GM12878 (cell line): ENCODE data around the gene IRF9. TPM values are rescaled to one million over a fixed set of nuclear protein-coding genes. Genes with fewer than 3 reads are reported as not detected.
A peak's percentile ranks its signal among the peaks of the same experiment; 100 is the strongest.

Experiments used
- ATAC-seq: fragments of 200-7000 bp; cut with Tn5 transposase; 3 replicates; pipeline ENCODE4 v1.9.1; 2020; ENCODE audit warnings: mild to moderate bottlenecking, moderate library complexity
- BruUV-seq: library from RNA; stranded (reverse); fragments of 400-500 nt; replicated peaks from 2 replicates; lab custom pipeline; 2021; lab: Mats Ljungman, UMichigan
- CTCF ChIA-PET: fragments of 300-600 bp; sonication (Branson Sonifier 250); formaldehyde crosslinking; extraction: SDS; loops from one replicate; lab custom pipeline; 2021; ENCODE audit warnings: inconsistent platforms; lab: Yijun Ruan, JAX
- POLR2A ChIA-PET: fragments of 350-600 bp; formaldehyde crosslinking; extraction: SDS; loops from one replicate; lab custom pipeline; 2021; ENCODE audit warnings: inconsistent platforms; lab: Charles Lee
- RAD21 ChIA-PET: fragments of 300-600 bp; sonication (Branson Sonifier 250); formaldehyde crosslinking; loops from one replicate; lab custom pipeline; 2023; ENCODE audit warnings: antibody characterized with exemption; ENCODE audit not compliant: unreplicated experiment; lab: Charles Lee
- SMC1A ChIA-PET: fragments of 300-600 bp; sonication (Branson Sonifier 250); formaldehyde crosslinking; loops from one replicate; lab custom pipeline; 2023; ENCODE audit not compliant: unreplicated experiment, uncharacterized antibody; lab: Charles Lee
- DNase-seq: peaks from one replicate; pipeline ENCODE4 v3.0.0-alpha.2; 2011; ENCODE audit warnings: low read depth, low spot score
- FAIRE-seq: peaks from 3 replicates; lab custom pipeline; 2011; peaks lifted over from hg19 to GRCh38; lab: Jason Lieb, UNC
- H2AFZ ChIP-seq: 2 replicates; pipeline ENCODE4 v1.6.0; 2011; ENCODE audit warnings: low read depth, low read length, control low read depth; ENCODE audit not compliant: control insufficient read depth
- H3K27ac ChIP-seq: 2 replicates; pipeline ENCODE4 v1.5.1; 2011; ENCODE audit warnings: control low read depth; ENCODE audit not compliant: control insufficient read depth, insufficient read depth
- H3K27me3 ChIP-seq, 2 experiments: replicated peaks in 1 of 2; 2 replicates each; pipeline versions ENCODE4 v1.6.0 to v1.6.1; 2011; ENCODE audit warnings: low read length in 1 of 2; ENCODE audit not compliant: control insufficient read depth in 2 of 2, insufficient read depth in 2 of 2
- H3K36me3 ChIP-seq, 2 experiments: 2 replicates each; pipeline ENCODE4 v1.5.1; 2011; ENCODE audit warnings: low read length in 1 of 2; ENCODE audit not compliant: control insufficient read depth in 2 of 2, insufficient read depth in 2 of 2
- H3K4me1 ChIP-seq: 2 replicates; pipeline ENCODE4 v1.6.1; 2011; ENCODE audit warnings: mild to moderate bottlenecking, low read length, moderate library complexity, mixed read lengths; ENCODE audit not compliant: control insufficient read depth, insufficient read depth
- H3K4me2 ChIP-seq: 2 replicates; pipeline ENCODE4 v1.6.0; 2011; ENCODE audit warnings: control low read depth; ENCODE audit not compliant: control insufficient read depth, insufficient read depth
- H3K4me3 ChIP-seq: fragments of 200-600 bp; sonication (generic); 2 replicates; pipeline ENCODE4 v1.5.1; 2016
- H3K79me2 ChIP-seq: 2 replicates; pipeline ENCODE4 v1.6.0; 2011; ENCODE audit warnings: low read length; ENCODE audit not compliant: control insufficient read depth, insufficient read depth
- H3K9ac ChIP-seq: 2 replicates; pipeline ENCODE4 v1.8.0; 2011; ENCODE audit warnings: low read length, control low read depth, mixed read lengths; ENCODE audit not compliant: control insufficient read depth, insufficient read depth
- H3K9me3 ChIP-seq: replicated peaks from 3 replicates; pipeline ENCODE4 v1.5.1; 2011; ENCODE audit warnings: mild to moderate bottlenecking, low read length; ENCODE audit not compliant: control insufficient read depth, insufficient read depth
- H4K20me1 ChIP-seq: 2 replicates; pipeline ENCODE4 v1.6.0; 2011; ENCODE audit not compliant: control insufficient read depth, insufficient read depth
- CEBPZ ChIP-seq: fragments of 150-350 bp; IDR thresholded peaks from 2 replicates; pipeline ENCODE4 v1.6.1; 2016; ENCODE audit warnings: low read depth, low read length
- HDAC6 ChIP-seq: fragments of 200-600 bp; sonication (generic); IDR thresholded peaks from one replicate; pipeline ENCODE4 v1.8.0; 2017; ENCODE audit warnings: antibody characterized with exemption; ENCODE audit not compliant: unreplicated experiment
- PAX8 ChIP-seq: fragments of 450-650 bp; IDR thresholded peaks from 2 replicates; pipeline ENCODE4 v1.6.1; 2017; ENCODE audit warnings: mild to moderate bottlenecking, moderate library complexity
- PML ChIP-seq: IDR thresholded peaks from 2 replicates; pipeline ENCODE4 v1.6.1; 2012; ENCODE audit warnings: low read length, inconsistent platforms
- POLR2A ChIP-seq: IDR thresholded peaks from 2 replicates; pipeline ENCODE4 v1.6.1; 2011; ENCODE audit warnings: low read depth, mild to moderate bottlenecking, low read length
- POLR2AphosphoS5 ChIP-seq: IDR thresholded peaks from 2 replicates; pipeline ENCODE4 v1.6.1; 2011; ENCODE audit warnings: mild to moderate bottlenecking, low read length, inconsistent platforms
- ZNF24 ChIP-seq: fragments of 450-650 bp; IDR thresholded peaks from 2 replicates; pipeline ENCODE4 v1.6.1; 2017; ENCODE audit warnings: antibody characterized with exemption, mild to moderate bottlenecking
- WGBS: methylation state at CpG from one replicate; pipeline ENCODE4 v1.1.6; 2016; ENCODE audit warnings: low lambda C conversion rate; ENCODE audit not compliant: insufficient replicate concordance, insufficient coverage; ENCODE audit errors: missing lambda C conversion rate; 5-methylcytosine and 5-hydroxymethylcytosine counted together
- in situ Hi-C: fragments of 300-500 bp; cut with MboI; formaldehyde crosslinking; loops from 9 replicates; pipeline ENCODE4 v1.14.3; 2018; ENCODE audit warnings: mixed read lengths
- intact Hi-C: fragments of 100-400 bp; cut with micrococcal nuclease; formaldehyde crosslinking; loops from one replicate; pipeline ENCODE4 v1.14.2; 2022; ENCODE audit not compliant: unreplicated experiment
- polyA plus RNA-seq, 11 experiments: library from polyadenylated mRNA; depleted of rRNA in 4 of 11; unstranded in 6 of 11; stranded (reverse) in 5 of 11; fragments of >200 nt; fragmentation: Nextera tagmentation in 4 of 11; fragmentation: Illumina TruSeq in 1 of 11; extraction: Ambion mirVana in 4 of 11; extraction: Trizol in 1 of 11; gene quantifications; 1 replicate in 1 of 11; 2 replicates in 10 of 11; pipeline versions ENCODE4 v1.2.1 to v1.2.3, GENCODE V29; 2011 to 2016; ENCODE audit warnings: inconsistent platforms in 2 of 11, missing spikeins in 2 of 11, low read depth in 1 of 11
- total RNA-seq, 4 experiments: library from RNA; depleted of rRNA in 3 of 4; stranded (reverse); fragments of >200 nt in 3 of 4; fragmentation: Illumina TruSeq in 1 of 4; extraction: Trizol in 1 of 4; gene quantifications; 2 replicates each; pipeline versions ENCODE4 v1.2.1 to v1.2.3, GENCODE V29; 2013 to 2021
- TF ChIP-seq, protein P1 (sequence below): IDR thresholded peaks from 2 replicates; pipeline ENCODE4 v1.6.1; 2012; ENCODE audit warnings: low read length, inconsistent platforms

Gene IRF9
- total and polyA plus RNA-seq, 10 of the 15 experiments (the other 5 are each of a cell fraction or from before 2014, with no cell fraction given) = 47.6 to 234 (median 148) TPM

GRCh38 chr14:24151404-24152080, 9.5 kb upstream of the IRF9 start:
- no TSS peak for BruUV-seq
- WGBS = 98% methylated on average over 16 of the region's 16 CpGs

DNA sequence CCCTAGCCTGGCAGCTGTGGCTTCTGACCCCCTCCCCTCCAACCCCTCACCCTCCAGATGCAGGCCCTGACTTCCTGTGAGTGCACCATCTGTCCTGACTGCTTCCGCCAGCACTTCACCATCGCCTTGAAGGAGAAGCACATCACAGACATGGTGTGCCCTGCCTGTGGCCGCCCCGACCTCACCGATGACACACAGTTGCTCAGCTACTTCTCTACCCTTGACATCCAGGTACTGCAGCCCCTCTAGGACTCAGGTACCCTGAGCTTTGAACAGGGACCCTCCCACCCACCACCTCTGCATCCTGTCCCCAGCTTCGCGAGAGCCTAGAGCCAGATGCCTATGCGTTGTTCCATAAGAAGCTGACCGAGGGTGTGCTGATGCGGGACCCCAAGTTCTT, 6.0 kb upstream of the IRF9 start:
- CTCF ChIA-PET = interaction anchor here (0.7 to 1.4 kb wide), 2 partner anchors 82 to 153 kb away, joined by 3 read pairs; partner anchors contain the start of gene CIDEB
- in situ Hi-C loops = no loop called here
- no peak for FAIRE-seq
- SMC1A ChIA-PET = interaction anchor here (1.4 kb wide), 1 partner anchor 40 kb away, joined by 7 read pairs; the partner anchor contains the start of genes DCAF11 and NRL
- ATAC-seq = no peak
- Histone ChIP-seq H3K36me3 (peaks cover 35% of the 10 kb centered on the region in 2 experiments), H3K27me3 (no peaks in the 10 kb centered on the region), H3K79me2 (peaks cover 2% of the 10 kb centered on the region), H2AFZ (no peak overlapping the region), H3K27ac (no peak overlapping the region), H4K20me1 (no peaks in the 10 kb centered on the region), H3K4me3 (no peak overlapping the region), H3K4me1 (peaks cover 2% of the 10 kb centered on the region; the same call in 1 of the 2 replicates), H3K9ac (no peak overlapping the region), H3K9me3 (no peaks in the 10 kb centered on the region; the same call in 2 of the 3 replicates), H3K4me2 (no peak overlapping the region)
- no peak for DNase-seq
- 97% methylated on average over 10 of the region's 10 CpGs for WGBS
- intact Hi-C loops = no loop called here
- TF ChIP-seq HDAC6 (no peak), ZNF24 (no peak), CEBPZ (no peak), POLR2A (0 out of 2 replicates have a peak, but pooled peaks have one; percentile 34)
- TF ChIP-seq, protein P1, sequence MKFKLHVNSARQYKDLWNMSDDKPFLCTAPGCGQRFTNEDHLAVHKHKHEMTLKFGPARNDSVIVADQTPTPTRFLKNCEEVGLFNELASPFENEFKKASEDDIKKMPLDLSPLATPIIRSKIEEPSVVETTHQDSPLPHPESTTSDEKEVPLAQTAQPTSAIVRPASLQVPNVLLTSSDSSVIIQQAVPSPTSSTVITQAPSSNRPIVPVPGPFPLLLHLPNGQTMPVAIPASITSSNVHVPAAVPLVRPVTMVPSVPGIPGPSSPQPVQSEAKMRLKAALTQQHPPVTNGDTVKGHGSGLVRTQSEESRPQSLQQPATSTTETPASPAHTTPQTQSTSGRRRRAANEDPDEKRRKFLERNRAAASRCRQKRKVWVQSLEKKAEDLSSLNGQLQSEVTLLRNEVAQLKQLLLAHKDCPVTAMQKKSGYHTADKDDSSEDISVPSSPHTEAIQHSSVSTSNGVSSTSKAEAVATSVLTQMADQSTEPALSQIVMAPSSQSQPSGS = no peak
- POLR2A ChIA-PET = interaction anchor here (1.0 to 1.3 kb wide), 2 partner anchors 9 to 16 kb away, joined by 3 to 6 read pairs; partner anchors contain the start of genes PSME2 and RNF31
- RAD21 ChIA-PET = interaction anchor here (1.8 kb wide), 1 partner anchor 19 kb away, joined by 4 read pairs; the partner anchor contains the start of gene PSME1
- no TSS peak for BruUV-seq

More at GRCh38 chr14:24151404-24152080, 9.5 kb upstream of the IRF9 start:
- TF ChIP-seq PML (no peak), POLR2AphosphoS5 (no peak), PAX8 (no peak)
- TF ChIP-seq, all 136 proteins: peak for 0
- SMC1A ChIA-PET = interaction anchor here (3.6 kb wide), 1 partner anchor 10 kb away, joined by 22 read pairs; the partner anchor contains the start of gene IRF9
- no peaks in the 10 kb centered on the region for H3K4me1 ChIP-seq
- intact Hi-C loops (no loop called here), in situ Hi-C loops (no loop called here)
- CTCF ChIA-PET = interaction anchor here (2.2 to 8.2 kb wide), 2 partner anchors 9 to 43 kb away, joined by 6 to 63 read pairs; partner anchors contain the start of gene IRF9
- DNase-seq = no peak
- RAD21 ChIA-PET = no interaction called here
- H4K20me1 ChIP-seq = no peaks in the 10 kb centered on the region
- H3K9ac ChIP-seq = no peak overlapping the region
- H3K4me3 ChIP-seq = no peak overlapping the region
- H3K79me2 ChIP-seq = peaks cover 29% of the 10 kb centered on the region
- H3K27me3 ChIP-seq = no peaks in the 10 kb centered on the region
- H3K36me3 ChIP-seq = peaks cover 27 to 31% of the 10 kb centered on the region in 2 experiments
- no peak overlapping the region for H3K27ac ChIP-seq
- no peaks in the 10 kb centered on the region; the same call in 2 of the 3 replicates for H3K9me3 ChIP-seq
- ATAC-seq = no peak
- no peak overlapping the region for H2AFZ ChIP-seq
- POLR2A ChIA-PET = interaction anchor here (2.0 to 2.6 kb wide), 2 partner anchors 9 to 37 kb away, joined by 9 to 21 read pairs; partner anchors contain the start of genes DCAF11, IRF9 and NRL
- H3K4me2 ChIP-seq = no peak overlapping the region
- no peak for FAIRE-seq
